Measurements from ENCODE around the gene BMPR1B. TPM values are rescaled to one million over a fixed set of nuclear protein-coding genes. Genes with fewer than 3 reads are reported as not detected.

Gene BMPR1B
- total and polyA plus RNA-seq, 2 donors from 2014 or later = 4.1 to 5.5 TPM

- Histone ChIP-seq H3K4me1 (ENCODE audit: control insufficient read depth in 2 of 3, insufficient read depth in 2 of 3, low read depth in 1 of 3, low read length in 3 of 3) (no peaks in the 10 kb centered on the region), H3K36me3 (ENCODE audit: control insufficient read depth in 2 of 3, insufficient read depth in 3 of 3, low read length in 3 of 3) (no peaks in the 10 kb centered on the region), H3K9me3 (ENCODE audit: control insufficient read depth in 2 of 3, insufficient read depth in 1 of 3, low read length in 3 of 3) (no peaks in the 10 kb centered on the region), H3K9ac (ENCODE audit: low read length in 3 of 3) (no peak overlapping the region), H3K27me3 (ENCODE audit: control insufficient read depth, insufficient read depth, low read length) (no peaks in the 10 kb centered on the region), H3K27ac (ENCODE audit: low read depth in 2 of 2, low read length in 2 of 2) (no peak overlapping the region), H3K4me3 (ENCODE audit: low read length in 3 of 3) (no peak overlapping the region)
- FAIRE-seq (no peak), DNase-seq (no peak)
- no peak for TF ChIP-seq CTCF (IDR thresholded peaks at IDR 0.05; ENCODE audit: borderline replicate concordance, extremely low read depth, insufficient read depth)
- intact Hi-C loops (cut with DNase I) = no loop called here
These were observed 43.2 kb upstream of the BMPR1B start for GRCh38 chr4:94714365-94715160.

- Histone ChIP-seq H3K9ac (ENCODE audit: low read length in 3 of 3) (no peak overlapping the region), H3K9me3 (ENCODE audit: control insufficient read depth in 2 of 3, insufficient read depth in 1 of 3, low read length in 3 of 3) (no peaks in the 10 kb centered on the region), H3K27me3 (ENCODE audit: control insufficient read depth, insufficient read depth, low read length) (no peaks in the 10 kb centered on the region), H3K4me3 (ENCODE audit: low read length in 3 of 3) (no peak overlapping the region), H3K27ac (ENCODE audit: low read depth in 2 of 2, low read length in 2 of 2) (no peak overlapping the region), H3K36me3 (ENCODE audit: control insufficient read depth in 2 of 3, insufficient read depth in 3 of 3, low read length in 3 of 3) (no peaks in the 10 kb centered on the region), H3K4me1 (ENCODE audit: control insufficient read depth in 2 of 3, insufficient read depth in 2 of 3, low read depth in 1 of 3, low read length in 3 of 3) (no peaks in the 10 kb centered on the region)
- no peak for TF ChIP-seq CTCF (IDR thresholded peaks at IDR 0.05; ENCODE audit: borderline replicate concordance, extremely low read depth, insufficient read depth)
- FAIRE-seq (no peak), DNase-seq (no peak)
- intact Hi-C loops (cut with DNase I) = no loop called here
These were observed 42.0 kb upstream of the BMPR1B start for GRCh38 chr4:94715726-94716125.

GRCh38 chr4:94721310-94721709 lies 36.4 kb upstream of the BMPR1B start:
- H3K27ac ChIP-seq (ENCODE audit: low read depth in 2 of 2, low read length in 2 of 2) = no peak overlapping the region
- DNase-seq (no peak), FAIRE-seq (no peak)

More at GRCh38 chr4:94721310-94721709, 36.4 kb upstream of the BMPR1B start:
- Histone ChIP-seq H3K9me3 (ENCODE audit: control insufficient read depth in 2 of 3, insufficient read depth in 1 of 3, low read length in 3 of 3) (no peaks in the 10 kb centered on the region), H3K4me1 (ENCODE audit: control insufficient read depth in 2 of 3, insufficient read depth in 2 of 3, low read depth in 1 of 3, low read length in 3 of 3) (no peaks in the 10 kb centered on the region), H3K4me3 (ENCODE audit: low read length in 3 of 3) (no peak overlapping the region), H3K36me3 (ENCODE audit: control insufficient read depth in 2 of 3, insufficient read depth in 3 of 3, low read length in 3 of 3) (no peaks in the 10 kb centered on the region), H3K9ac (ENCODE audit: low read length in 3 of 3) (no peak overlapping the region), H3K27me3 (ENCODE audit: control insufficient read depth, insufficient read depth, low read length) (no peaks in the 10 kb centered on the region)
- TF ChIP-seq CTCF (IDR thresholded peaks at IDR 0.05; ENCODE audit: borderline replicate concordance, extremely low read depth, insufficient read depth) = no peak
- intact Hi-C loops (cut with DNase I) = no loop called here

Measured in kidney (tissue), 14 donors.